Stimulated activated naive B cell treated with anti-CD40 and anti-IgM and Interleukin-4, amounts not matched to agents 10 μg/mL and 1 μg/mL and 100 μg/mL, for 72 hours (primary cell): ENCODE results near the gene CCDC85C.

Experiments
- ATAC-seq, 2 donors: fragments of 150-1000 bp; cut with Tn5 transposase; replicated peaks; 2 replicates each; pipeline ENCODE4 v1.10.0; 2021; ENCODE audit warnings: moderate library complexity in 1 of 2
- DNase-seq: peaks from one replicate; pipeline ENCODE4 v3.0.0; 2021
- H3K27ac Mint-ChIP-seq: one replicate; pipeline ENCODE4 v1.8.0; 2022; ENCODE audit warnings: mild to moderate bottlenecking, mixed read lengths
- H3K27me3 Mint-ChIP-seq, 2 donors: one replicate each; pipeline ENCODE4 v1.8.0; 2022; ENCODE audit warnings: mixed read lengths in 2 of 2
- H3K36me3 Mint-ChIP-seq, 2 donors: one replicate each; pipeline ENCODE4 v1.8.0; 2022; ENCODE audit warnings: mixed read lengths in 2 of 2, mild to moderate bottlenecking in 1 of 2
- H3K4me1 Mint-ChIP-seq, 2 donors: one replicate each; pipeline ENCODE4 v1.8.0; 2022; ENCODE audit warnings: mixed read lengths in 2 of 2, mild to moderate bottlenecking in 1 of 2
- H3K4me3 Mint-ChIP-seq, 2 donors: one replicate each; pipeline ENCODE4 v1.8.0; 2022; ENCODE audit warnings: mild to moderate bottlenecking in 2 of 2, mixed read lengths in 2 of 2, moderate library complexity in 1 of 2
- H3K9me3 Mint-ChIP-seq, 2 donors: one replicate each; pipeline ENCODE4 v1.8.0; 2022; ENCODE audit warnings: mixed read lengths in 2 of 2, mild to moderate bottlenecking in 1 of 2

Gene CCDC85C

GRCh38 chr14:99604766-99605298, 825 bp upstream of the CCDC85C start:
- Mint-ChIP-seq H3K9me3 (no peaks in the 10 kb centered on the region), H3K4me3 (peak overlapping the region; percentile 79 to 83), H3K36me3 (no peaks in the 10 kb centered on the region), H3K4me1 (peaks cover 9 to 21% of the 10 kb centered on the region in 2 donors), H3K27ac (peak overlapping the region; percentile 79), H3K27me3 (peaks cover 13 to 26% of the 10 kb centered on the region in 2 donors)
- DNase-seq = peak; percentile 18
- ATAC-seq = peak; percentile 40 to 56

GRCh38 chr14:99604278-99604765, 315 bp upstream of the CCDC85C start:
- peak; percentile 93 to 95 for ATAC-seq
- peaks cover 13 to 26% of the 10 kb centered on the region in 2 donors for H3K27me3 Mint-ChIP-seq

GRCh38 chr14:99602788-99603415, 1.1 kb downstream of the CCDC85C start:
- Mint-ChIP-seq H3K27me3 (peaks cover 13 to 26% of the 10 kb centered on the region in 2 donors), H3K4me1 (peaks cover 9 to 21% of the 10 kb centered on the region in 2 donors), H3K4me3 (peak overlapping the region; percentile 10 to 16), H3K36me3 (no peaks in the 10 kb centered on the region), H3K9me3 (no peaks in the 10 kb centered on the region), H3K27ac (no peak overlapping the region)
- DNase-seq = no peak
- no peak for ATAC-seq

More at GRCh38 chr14:99604278-99604765, 315 bp upstream of the CCDC85C start:
- H3K36me3 Mint-ChIP-seq = no peaks in the 10 kb centered on the region
- DNase-seq = peak; percentile 89
- H3K4me1 Mint-ChIP-seq = peaks cover 9 to 21% of the 10 kb centered on the region in 2 donors
- H3K27ac Mint-ChIP-seq = peak overlapping the region; percentile 79
- peak overlapping the region; percentile 79 to 83 for H3K4me3 Mint-ChIP-seq
- no peaks in the 10 kb centered on the region for H3K9me3 Mint-ChIP-seq

GRCh38 chr14:99602054-99602787, 1.8 kb downstream of the CCDC85C start:
- no peaks in the 10 kb centered on the region for H3K36me3 Mint-ChIP-seq

GRCh38 chr14:99601361-99601831, 2.6 kb downstream of the CCDC85C start:
- Mint-ChIP-seq H3K4me1 (peaks cover 9 to 21% of the 10 kb centered on the region in 2 donors), H3K36me3 (no peaks in the 10 kb centered on the region), H3K27me3 (peaks cover 13 to 36% of the 10 kb centered on the region in 2 donors), H3K4me3 (no peak overlapping the region), H3K9me3 (no peaks in the 10 kb centered on the region), H3K27ac (no peak overlapping the region)
- ATAC-seq (no peak), DNase-seq (no peak)

More at GRCh38 chr14:99602054-99602787, 1.8 kb downstream of the CCDC85C start:
- H3K4me1 Mint-ChIP-seq = peaks cover 9 to 21% of the 10 kb centered on the region in 2 donors
- no peak overlapping the region for H3K27ac Mint-ChIP-seq
- no peak for DNase-seq
- H3K27me3 Mint-ChIP-seq = peaks cover 13 to 32% of the 10 kb centered on the region in 2 donors
- no peaks in the 10 kb centered on the region for H3K9me3 Mint-ChIP-seq
- no peak for ATAC-seq
- peak overlapping the region; percentile 50 to 52 for H3K4me3 Mint-ChIP-seq

GRCh38 chr14:99600232-99600888, 3.6 kb downstream of the CCDC85C start:
- H3K4me1 Mint-ChIP-seq = peaks cover 6 to 15% of the 10 kb centered on the region in 2 donors
- DNase-seq = no peak
- H3K36me3 Mint-ChIP-seq = no peaks in the 10 kb centered on the region
- H3K27ac Mint-ChIP-seq = no peak overlapping the region
- no peaks in the 10 kb centered on the region for H3K9me3 Mint-ChIP-seq
- ATAC-seq = no peak
- H3K4me3 Mint-ChIP-seq = no peak overlapping the region
- peaks cover 9 to 30% of the 10 kb centered on the region in 2 donors for H3K27me3 Mint-ChIP-seq

GRCh38 chr14:99599393-99599792, 4.6 kb downstream of the CCDC85C start:
- DNase-seq (no peak), ATAC-seq (no peak)
- no peak overlapping the region for H3K4me3 Mint-ChIP-seq
- H3K27me3 Mint-ChIP-seq = peaks cover 9 to 28% of the 10 kb centered on the region in 2 donors
- H3K36me3 Mint-ChIP-seq = no peaks in the 10 kb centered on the region
- peaks cover 6 to 13% of the 10 kb centered on the region in 2 donors for H3K4me1 Mint-ChIP-seq
- H3K27ac Mint-ChIP-seq = no peak overlapping the region
- H3K9me3 Mint-ChIP-seq = no peaks in the 10 kb centered on the region

- DNase-seq (no peak), ATAC-seq (no peak)
- H3K27me3 Mint-ChIP-seq = peaks cover 9 to 28% of the 10 kb centered on the region in 2 donors
- peaks cover 6 to 13% of the 10 kb centered on the region in 2 donors for H3K4me1 Mint-ChIP-seq
- H3K4me3 Mint-ChIP-seq = no peak overlapping the region
- H3K9me3 Mint-ChIP-seq = no peaks in the 10 kb centered on the region
- H3K36me3 Mint-ChIP-seq = no peaks in the 10 kb centered on the region
- H3K27ac Mint-ChIP-seq = no peak overlapping the region
Observed at GRCh38 chr14:99598774-99599173, 5.2 kb downstream of the CCDC85C start.

- peaks cover 6 to 13% of the 10 kb centered on the region in 2 donors for H3K4me1 Mint-ChIP-seq
- no peak for ATAC-seq
- H3K27ac Mint-ChIP-seq = no peak overlapping the region
- H3K4me3 Mint-ChIP-seq = no peak overlapping the region
- no peak for DNase-seq
- H3K36me3 Mint-ChIP-seq = no peaks in the 10 kb centered on the region
- no peaks in the 10 kb centered on the region for H3K9me3 Mint-ChIP-seq
- peaks cover 9 to 28% of the 10 kb centered on the region in 2 donors for H3K27me3 Mint-ChIP-seq
Observed at GRCh38 chr14:99597911-99598600, 6.0 kb downstream of the CCDC85C start.

GRCh38 chr14:99596772-99597171, 7.2 kb downstream of the CCDC85C start:
- Mint-ChIP-seq H3K4me1 (peaks cover under 1 to 2% of the 10 kb centered on the region in 2 donors), H3K27me3 (peaks cover 8 to 26% of the 10 kb centered on the region in 2 donors), H3K36me3 (no peaks in the 10 kb centered on the region), H3K9me3 (no peaks in the 10 kb centered on the region), H3K27ac (no peak overlapping the region), H3K4me3 (no peak overlapping the region)
- ATAC-seq = no peak
- DNase-seq = no peak

GRCh38 chr14:99596071-99596627, 7.9 kb downstream of the CCDC85C start:
- H3K27me3 Mint-ChIP-seq = peaks cover 8 to 20% of the 10 kb centered on the region in 2 donors
- H3K27ac Mint-ChIP-seq = no peak overlapping the region
- peaks cover 0 to 2% of the 10 kb centered on the region in 2 donors for H3K4me1 Mint-ChIP-seq
- H3K36me3 Mint-ChIP-seq = no peaks in the 10 kb centered on the region
- no peak overlapping the region for H3K4me3 Mint-ChIP-seq
- ATAC-seq = no peak
- no peaks in the 10 kb centered on the region for H3K9me3 Mint-ChIP-seq
- no peak for DNase-seq

GRCh38 chr14:99595524-99595923, 8.5 kb downstream of the CCDC85C start:
- ATAC-seq (no peak), DNase-seq (no peak)
- no peak overlapping the region for H3K4me3 Mint-ChIP-seq
- H3K36me3 Mint-ChIP-seq = no peaks in the 10 kb centered on the region
- peaks cover 0 to 2% of the 10 kb centered on the region in 2 donors for H3K4me1 Mint-ChIP-seq
- no peaks in the 10 kb centered on the region for H3K9me3 Mint-ChIP-seq
- H3K27me3 Mint-ChIP-seq = peaks cover 8 to 19% of the 10 kb centered on the region in 2 donors
- peak overlapping the region; percentile 68 for H3K27ac Mint-ChIP-seq

- no peak for DNase-seq
- no peaks in the 10 kb centered on the region for H3K36me3 Mint-ChIP-seq
- H3K9me3 Mint-ChIP-seq = no peaks in the 10 kb centered on the region
- peak overlapping the region in 1 of 2 donors; percentile 15 for H3K4me3 Mint-ChIP-seq
- H3K27me3 Mint-ChIP-seq = peaks cover 8 to 19% of the 10 kb centered on the region in 2 donors
- peaks cover 0 to 2% of the 10 kb centered on the region in 2 donors for H3K4me1 Mint-ChIP-seq
- peak overlapping the region; percentile 68 for H3K27ac Mint-ChIP-seq
- ATAC-seq = peak in 1 of 2 donors; percentile 67
Observed at GRCh38 chr14:99595034-99595433, 9.0 kb downstream of the CCDC85C start.
